Activated CD4-positive, alpha-beta T cell treated with anti-CD3 and anti-CD28 coated beads, Interleukin-2, Interleukin-6, amounts not matched to agents 100 ng/mL and 50 ng/mL, durations not matched to agents 16 hours and 8 hours (primary cell): ENCODE results near the gene MBLAC1.

ENCODE experiments used
- DNase-seq: peaks from one replicate; pipeline ENCODE4 v3.0.0-alpha.2; 2020

The MBLAC1 gene

DNA sequence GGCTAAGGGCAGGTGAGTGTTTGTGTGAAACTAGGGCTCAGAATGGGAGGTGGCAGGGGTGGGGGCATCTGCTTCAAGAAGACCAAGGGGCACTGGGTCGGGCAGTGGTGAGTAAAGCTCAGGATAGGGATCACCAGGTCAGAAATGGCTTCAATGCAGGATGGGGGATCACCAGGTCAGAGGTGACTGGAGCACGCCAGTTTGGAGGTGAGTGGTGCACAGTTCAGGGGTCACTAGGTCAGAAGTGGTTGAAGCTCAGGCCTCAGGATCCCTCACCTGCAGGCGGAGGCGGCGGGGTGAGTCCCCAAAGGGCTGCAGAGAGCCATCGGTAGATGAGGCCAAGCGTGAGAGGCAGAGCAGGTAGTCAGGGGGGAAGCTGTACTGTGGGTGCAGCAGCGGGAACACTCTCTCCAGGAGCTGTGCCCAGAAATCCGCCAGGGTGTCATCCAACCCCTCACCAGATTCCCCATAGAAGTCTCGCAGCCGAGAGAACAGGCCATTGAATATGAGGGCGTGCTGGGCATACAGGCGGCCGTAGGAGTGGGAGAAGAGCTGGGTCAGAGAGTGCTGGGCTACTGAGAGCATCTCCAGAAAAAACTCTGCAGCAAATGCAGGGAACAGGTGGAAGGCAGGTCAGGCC lies 48.6 kb downstream of the MBLAC1 start:
- no peak for DNase-seq

DNA sequence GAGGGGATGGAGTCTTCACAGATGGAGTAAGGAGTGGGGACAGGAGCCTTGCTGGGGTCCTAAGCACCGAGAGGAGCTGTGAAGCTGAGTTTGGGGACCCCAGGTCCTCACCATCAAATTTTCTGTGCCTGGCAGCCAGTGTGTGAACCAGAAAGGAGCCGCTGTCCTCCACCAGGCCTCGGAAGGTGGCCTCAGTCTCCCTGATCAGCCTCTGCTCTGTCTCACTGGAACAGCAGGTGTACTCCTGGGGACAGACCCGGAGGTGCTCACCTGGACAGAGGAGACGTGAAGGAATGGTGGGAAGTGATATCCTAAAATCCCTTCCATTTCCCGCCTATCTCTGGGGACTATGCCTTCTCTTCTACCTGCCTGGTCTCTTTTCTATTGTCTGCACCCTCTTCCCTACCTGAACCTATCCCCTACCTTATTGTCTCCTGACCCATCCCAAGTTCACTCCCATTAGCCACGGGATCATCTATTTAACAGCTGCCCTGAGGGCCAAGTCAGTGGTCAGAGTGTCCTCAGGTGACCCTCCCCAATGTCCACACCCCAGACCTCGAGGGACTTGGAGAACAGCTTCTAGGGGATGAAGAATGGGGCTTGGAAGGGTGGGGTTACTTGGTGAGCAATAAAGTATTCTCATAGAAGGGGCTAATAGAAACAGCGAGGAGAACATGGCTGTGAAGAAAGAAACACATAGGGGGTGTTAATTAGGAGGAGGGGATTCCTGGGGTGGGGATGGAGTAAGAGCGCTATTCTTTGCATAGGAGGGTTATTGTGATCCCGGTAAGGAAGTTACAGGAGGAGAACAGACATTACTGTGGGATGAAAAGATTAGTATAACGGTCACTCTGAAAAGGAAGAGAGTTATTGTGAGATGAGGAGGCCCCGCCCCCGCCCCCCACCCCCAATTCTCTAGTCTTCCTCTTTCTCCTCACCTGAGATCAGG lies 49.6 kb downstream of the MBLAC1 start:
- no peak for DNase-seq

DNA sequence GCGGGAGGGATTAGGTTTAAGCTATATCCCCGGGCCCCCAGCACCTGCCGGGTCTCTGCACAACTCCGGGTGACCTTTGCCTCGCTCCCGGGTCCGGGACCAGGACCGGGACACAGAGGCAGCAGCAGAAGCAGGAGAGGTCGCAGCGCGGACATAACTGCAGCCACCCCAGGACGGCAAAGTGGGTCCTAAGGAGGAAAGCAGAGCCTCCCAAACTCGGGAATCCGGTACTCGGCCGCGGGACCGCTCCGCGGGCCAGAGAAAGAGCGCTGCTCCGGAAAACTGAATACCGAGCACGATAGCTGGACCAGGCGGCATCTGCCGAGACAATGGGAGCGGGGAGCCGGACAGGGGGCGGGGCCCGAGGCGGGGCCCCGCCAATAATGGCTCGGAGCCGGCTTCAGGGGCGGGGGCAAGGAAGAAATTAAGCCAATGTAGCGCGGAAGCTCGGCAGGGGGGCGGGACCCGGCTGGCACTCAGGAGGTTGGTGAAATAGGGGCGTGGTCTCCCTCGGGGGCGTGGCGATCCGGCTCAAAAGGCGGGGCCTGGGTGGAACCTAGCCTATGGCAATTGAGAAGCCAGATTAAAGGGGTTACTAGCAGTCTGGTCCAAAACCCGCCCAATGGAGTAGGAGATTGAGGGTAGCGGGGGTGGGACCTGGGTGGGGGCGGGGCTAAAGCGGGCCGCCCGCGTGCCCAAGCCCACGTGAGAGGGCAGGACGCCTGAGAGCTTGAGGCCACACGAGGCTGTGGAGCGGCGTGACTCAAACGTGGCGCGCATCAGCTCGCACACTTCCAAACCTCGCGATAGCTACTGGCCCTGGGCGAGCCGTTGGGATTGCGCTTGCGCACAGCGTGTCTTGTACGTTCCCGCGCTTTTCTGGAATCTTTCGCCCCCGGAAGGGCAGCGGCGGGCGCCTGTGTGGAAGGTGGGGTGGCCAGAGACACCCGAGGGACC lies 50.6 kb downstream of the MBLAC1 start, which contains the start of the genes GPC2 and STAG3:
Gene GPC2 (minus strand): TSS at position 337 of the 957 bp plus-strand sequence. CDS start 182 bp downstream, at position 155.
Gene STAG3 (plus strand): TSS at position 874 of the 957 bp plus-strand sequence. CDS start 2,639 bp downstream, outside the sequence.
- DNase-seq = peak; percentile 97
